Stimulated activated CD8-positive, alpha-beta memory T cell treated with anti-CD3 and anti-CD28 coated beads, Interleukin-12 subunit alpha, Interleukin-12 subunit beta, amount 100 ng/mL, for 1 hour (primary cell): Measurements from ENCODE around the gene SNRNP25.
A peak's percentile ranks its signal among the peaks of the same experiment; 100 is the strongest.

Experiments used
- DNase-seq: peaks from one replicate; pipeline ENCODE4 v3.0.0-alpha.2; 2020; ENCODE audit warnings: low read depth

SNRNP25 gene

DNA sequence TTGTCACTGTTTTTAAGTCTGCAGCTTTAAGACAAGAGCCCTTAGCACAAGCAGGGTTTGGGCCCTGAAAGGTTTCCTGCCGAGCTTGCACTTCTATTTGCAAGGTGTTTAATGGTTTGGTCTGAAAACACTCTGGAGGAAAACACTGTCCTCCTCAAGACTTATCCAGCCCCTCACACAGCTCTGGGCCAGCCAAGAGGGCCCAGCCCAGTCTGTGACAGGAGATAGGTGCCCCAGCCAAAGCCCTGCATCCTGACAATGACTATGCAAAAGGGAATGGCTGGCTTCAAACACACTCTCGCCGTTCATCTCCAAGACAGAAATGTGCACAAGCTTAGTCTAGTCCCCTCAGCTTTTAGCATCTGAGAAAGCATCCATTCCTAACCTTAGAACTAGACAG, 51.3 kb downstream of the SNRNP25 start:
- DNase-seq, result no peak

DNA sequence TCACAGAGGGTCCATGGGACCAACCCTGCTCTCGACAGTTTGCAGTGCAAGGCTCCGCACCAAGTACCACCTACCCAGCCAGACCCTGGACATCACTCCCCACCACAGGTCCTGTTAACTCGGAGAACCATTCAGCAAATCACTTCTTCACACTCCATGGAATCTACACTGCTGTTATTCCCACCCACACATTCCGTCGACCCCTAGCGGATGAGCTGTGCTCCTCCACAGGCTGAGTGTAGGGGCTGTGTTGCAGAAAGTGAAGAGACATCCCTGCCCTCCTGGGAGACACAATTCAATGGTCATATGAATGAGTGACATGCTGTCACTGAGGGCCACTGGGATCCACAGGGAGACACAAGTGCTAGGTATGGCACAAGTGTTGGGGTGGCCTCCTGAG, 51.9 kb downstream of the SNRNP25 start:
- no peak for DNase-seq

DNA sequence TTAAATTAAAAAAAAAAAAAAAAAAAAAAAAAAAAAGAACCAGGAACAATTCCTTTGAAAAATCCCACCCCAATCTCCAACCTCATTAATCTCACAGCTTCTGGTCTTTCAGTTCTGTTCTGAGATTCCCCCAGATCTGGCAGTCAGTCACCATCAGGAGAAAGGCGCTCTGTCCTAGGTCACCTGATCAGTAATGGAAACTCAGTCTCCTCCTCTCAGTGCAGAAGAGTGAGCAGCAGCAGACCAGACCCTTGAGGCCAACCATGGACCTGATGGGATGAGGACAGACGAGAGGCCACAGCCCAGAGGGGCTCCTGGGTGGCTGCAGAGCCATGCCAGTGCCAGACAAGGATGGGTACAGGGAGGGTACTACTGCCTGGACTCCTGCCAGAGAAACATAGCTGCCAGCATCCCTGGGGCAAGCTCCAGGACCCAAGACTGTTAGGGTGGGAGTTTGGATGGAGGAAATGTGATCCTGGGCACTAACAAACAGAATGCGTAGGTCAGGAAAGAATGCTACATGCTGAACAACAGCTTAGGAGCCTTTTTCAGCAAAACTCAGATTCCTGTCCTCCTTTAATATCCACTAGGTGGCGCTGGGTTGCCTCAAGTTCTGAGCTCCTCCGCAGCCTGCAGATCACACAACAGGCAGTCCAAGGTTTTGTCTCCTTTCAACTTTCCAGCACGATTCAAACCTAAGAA, 53.1 kb downstream of the SNRNP25 start:
- DNase-seq, result peak; percentile 47
